NOMO-1 treated with DMSO at 0.1 percent for 48 hours (cell line): Measurements from ENCODE around the gene MESP1.
"Not testable (repeated sequence)": the region's sequence is repeated elsewhere in the genome, so short reads cannot be mapped to it uniquely, and the experiment has no call there.

Experiments
- DNase-seq: peaks from one replicate; lab custom pipeline; 2025; ENCODE audit not compliant: unreplicated experiment; lab: John Stamatoyannopoulos, UW

MESP1 gene

GRCh38 chr15:89750560-89751542 lies at the start of gene MESP1:
MESP1 (minus strand) TSS chr15:89751249; CDS start chr15:89751231, 18 bp downstream.
- peak; percentile 95 for DNase-seq

DNA sequence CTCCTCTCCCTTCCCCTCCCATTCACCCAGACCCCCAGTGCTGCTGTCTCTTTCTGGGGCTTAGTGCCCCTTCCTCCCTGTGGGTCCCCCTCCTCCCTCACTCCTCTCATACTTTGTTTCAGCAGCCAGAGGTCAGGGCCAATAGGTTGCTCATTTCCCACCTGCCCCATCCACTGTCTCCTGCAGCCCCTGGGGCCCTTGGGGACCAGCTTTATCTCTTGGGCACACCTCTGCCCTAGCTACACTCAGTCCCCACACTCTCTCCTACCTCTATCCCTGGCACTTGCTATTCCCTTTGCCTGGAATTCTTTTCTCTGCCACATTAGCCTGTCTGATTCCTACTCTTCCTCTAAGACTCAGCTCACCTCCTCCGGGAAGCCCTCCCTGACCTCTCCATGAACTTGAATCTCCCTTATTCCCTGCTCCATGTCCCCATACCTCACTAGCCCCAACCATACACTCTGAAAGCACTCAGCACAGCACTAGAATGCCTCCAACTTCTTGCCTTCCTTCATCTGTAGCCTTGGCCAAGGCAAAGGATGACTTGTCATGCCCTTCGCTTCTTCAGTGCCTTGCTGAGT lies 49.0 kb upstream of the MESP1 start:
- no peak for DNase-seq

- DNase-seq = no peak
Observed at GRCh38 chr15:89799011-89799911, 48.2 kb upstream of the MESP1 start.

GRCh38 chr15:89797678-89798201 lies 46.7 kb upstream of the MESP1 start:
- no peak for DNase-seq

DNA sequence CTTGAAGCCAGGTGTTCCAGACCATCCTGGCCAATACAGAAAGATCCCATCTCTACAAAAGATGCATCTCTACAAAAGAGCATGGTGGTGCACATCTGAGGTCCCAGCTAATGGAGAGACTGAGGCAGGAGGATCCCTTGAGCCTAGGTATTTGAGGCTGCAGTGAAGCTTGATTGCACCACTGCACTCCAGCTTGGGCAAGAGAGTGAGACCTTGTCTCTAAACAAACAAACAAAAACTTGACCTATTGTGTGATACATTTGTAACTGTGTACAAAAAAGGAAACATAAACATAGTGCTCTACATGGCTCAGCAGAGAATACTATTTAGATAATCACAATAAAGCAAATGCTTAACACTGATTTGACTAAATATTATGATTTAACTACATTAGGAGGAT lies 44.9 kb upstream of the MESP1 start:
- DNase-seq = no peak

DNA sequence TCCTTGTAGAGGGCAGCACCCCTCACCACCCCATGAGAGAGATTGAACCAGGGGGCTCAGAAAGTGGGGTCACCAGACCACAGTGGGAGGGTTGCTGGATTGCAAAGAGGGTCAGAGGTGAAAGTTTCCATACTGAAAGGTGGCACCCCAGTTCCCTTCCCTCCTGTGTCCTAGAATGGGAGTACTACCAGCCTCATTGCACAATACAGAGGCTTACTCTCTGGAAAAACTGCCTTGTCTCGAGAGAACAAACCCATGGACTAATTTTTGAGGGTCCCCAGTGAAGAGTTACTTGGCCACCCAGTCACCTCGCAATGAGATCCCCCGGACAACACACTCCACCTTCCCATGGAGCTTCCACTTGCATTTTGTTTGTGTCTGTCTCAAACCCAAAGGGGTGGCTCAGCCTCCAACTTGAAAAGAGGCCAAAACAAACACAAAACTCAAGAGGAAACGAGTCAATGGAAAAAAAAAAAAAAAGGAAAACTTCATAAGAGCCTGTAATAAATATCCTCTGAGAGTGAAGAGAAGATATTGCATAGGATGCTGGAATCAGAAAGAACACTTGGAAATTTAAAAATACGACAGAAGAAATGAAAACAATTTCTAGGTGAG lies 43.7 kb upstream of the MESP1 start:
- no peak for DNase-seq

- DNase-seq = no peak
Observed at GRCh38 chr15:89792106-89792805, 41.2 kb upstream of the MESP1 start.

DNA sequence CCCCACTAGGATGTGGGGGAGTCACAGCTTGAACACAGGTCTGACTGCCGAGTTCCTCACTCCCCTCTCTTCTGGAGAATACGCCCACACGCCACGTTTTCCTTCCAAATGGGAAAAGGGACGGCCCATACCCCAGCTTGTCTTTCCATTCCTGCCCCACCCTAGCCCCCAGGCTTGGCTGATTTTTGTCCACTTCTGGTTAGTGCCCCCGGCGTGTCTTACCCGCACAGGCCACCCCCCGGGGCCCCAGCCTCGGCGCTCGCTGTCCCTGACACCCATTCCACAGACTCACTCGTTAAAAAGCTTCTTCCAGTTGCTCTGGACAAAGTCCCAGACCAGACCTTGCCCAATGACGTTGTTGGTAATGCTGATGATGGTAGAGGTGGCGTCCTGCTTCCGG lies 39.6 kb upstream of the MESP1 start:
- DNase-seq = no peak

DNA sequence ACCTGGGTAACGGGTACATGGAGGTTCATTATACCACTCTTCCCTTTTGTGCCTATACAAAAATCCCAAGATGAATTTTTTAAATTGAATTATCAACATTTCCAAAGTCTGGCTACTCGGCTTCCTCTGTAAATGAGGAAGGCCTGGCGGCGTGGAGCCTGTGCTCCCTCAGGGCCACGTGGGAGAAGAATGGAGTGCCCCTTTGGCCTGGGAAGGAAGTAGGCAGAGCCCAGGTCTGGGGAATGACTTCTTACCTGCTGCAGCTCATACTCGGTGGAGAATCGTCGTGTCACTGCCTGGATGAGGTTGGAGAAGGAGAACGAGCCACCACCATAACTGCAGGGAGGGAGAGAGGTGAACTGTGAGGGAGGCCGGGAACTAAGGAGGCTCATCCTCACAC lies 39.2 kb upstream of the MESP1 start:
- no peak for DNase-seq

DNA sequence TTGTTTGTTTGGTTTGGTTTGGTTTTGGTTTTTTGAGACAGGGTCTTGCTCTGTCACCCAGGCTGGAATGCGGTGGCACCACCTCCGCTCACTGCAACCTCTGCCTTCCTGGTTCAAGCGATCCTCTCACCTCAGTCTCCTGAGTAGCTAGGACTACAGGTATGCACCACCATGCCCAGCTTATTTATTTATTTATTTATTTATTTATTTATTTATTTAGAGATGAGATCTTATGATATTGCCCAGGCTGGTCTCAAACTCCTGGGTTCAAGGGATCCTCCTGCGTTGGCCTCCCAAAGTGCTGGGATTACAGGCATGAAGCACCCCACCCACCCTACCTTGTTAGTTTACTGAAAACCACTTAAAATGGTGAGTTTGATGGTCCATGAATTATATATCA lies 37.5 kb upstream of the MESP1 start:
- DNase-seq = not testable (repeated sequence)

DNA sequence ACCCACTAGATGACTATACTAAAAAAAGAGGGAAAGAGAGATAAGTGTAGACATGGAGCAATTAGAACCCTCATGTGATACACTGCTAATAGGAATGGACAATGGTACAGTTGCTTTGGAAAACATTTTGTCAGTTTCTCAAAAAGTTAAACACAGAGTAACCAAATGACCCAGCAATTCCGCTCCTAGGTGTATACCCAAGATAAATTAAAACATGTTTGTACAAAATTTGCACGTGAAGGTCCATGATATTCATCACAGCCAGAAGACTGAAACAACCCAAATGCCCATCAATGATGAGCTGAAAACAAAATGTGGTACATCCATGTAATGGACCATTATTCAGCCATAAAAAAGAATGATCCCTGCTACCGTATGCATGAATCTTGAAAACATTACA lies 36.9 kb upstream of the MESP1 start:
- DNase-seq = no peak

DNA sequence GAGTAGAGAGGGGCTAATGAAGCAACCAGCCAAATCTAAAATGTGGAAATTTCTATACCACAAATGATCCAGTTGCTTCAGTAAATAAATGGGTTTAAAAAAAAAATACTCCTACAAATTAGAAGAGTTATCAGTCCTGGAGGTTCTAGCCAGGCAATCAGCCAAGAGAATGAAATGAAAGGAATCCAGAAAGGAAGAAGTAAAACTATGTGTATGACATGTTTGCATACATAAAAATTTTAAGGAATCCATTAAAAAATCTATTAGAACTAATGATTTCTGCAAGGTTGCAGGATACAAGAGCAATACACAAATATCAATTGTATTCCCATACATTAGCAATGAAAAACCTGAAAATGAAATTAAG lies 34.7 kb upstream of the MESP1 start:
- no peak for DNase-seq

- no peak for DNase-seq
Observed at GRCh38 chr15:89785064-89785773, 34.2 kb upstream of the MESP1 start.

DNA sequence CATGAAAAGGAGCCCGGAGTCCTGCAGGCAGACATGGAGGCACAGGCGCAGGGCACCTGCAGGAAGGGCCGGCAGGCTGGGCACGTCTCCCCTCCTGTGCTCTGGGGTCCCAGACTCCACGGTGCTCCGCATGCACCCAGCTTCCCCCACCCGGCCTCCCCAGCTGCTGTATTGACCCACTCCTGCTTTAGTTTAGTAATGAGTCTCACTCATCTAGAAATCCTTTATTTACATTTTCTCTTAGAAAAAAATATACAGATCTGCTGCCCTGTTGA lies 33.6 kb upstream of the MESP1 start:
- DNase-seq = no peak

GRCh38 chr15:89783861-89784685 lies 33.0 kb upstream of the MESP1 start:
- no peak for DNase-seq

DNA sequence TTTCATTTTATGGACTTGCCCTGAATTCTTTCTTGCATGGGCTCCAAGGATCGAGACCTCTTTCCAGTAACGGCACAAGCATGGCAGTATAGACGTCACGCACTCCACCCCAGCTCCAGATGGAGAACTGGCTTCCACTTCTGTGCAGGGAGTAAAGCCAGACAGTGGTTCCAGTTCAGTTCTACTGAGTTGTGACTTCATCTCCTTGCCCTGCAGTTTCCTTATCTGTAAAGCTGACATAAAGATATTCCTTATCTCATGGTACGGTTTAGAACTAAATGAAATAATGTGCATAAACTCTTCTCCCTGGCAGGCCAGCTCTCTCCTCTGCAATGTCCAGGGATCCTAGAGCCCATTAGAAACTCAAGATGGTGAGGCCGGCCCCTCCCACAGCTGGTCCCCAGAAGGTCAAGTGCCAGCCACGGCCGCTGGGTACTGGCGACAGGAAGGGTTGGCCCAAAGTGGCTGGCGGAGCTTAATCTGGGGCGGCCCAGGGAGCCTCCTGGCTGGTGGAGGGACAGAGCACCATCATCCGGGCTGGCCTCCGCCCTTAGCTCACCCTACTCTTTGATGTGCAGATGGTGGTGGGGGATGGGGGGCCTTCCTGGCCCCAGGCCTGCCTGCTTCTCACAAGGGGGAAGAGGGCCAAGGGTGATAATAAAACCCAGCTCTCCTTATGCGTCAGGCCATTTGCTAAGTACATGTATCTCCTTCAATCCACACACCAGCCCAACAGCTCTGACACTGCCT lies 32.2 kb upstream of the MESP1 start:
- no peak for DNase-seq

DNA sequence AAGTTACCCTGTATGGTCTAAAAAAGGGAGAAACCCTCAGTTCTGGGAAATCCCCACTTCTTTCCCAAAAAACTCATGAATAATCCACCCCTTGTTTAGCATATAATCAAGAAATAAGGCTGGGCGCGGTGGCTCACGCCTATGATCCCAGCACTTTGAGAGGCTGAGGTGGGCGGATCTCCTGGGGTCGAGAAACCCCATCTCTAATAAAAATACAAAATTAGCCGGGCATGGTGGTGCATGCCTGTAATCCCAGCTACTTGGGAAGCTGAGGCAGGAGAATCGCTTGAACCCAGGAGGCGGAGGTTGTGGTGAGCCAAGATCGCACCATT lies 31.5 kb upstream of the MESP1 start:
- not testable (repeated sequence) for DNase-seq

- peak; percentile 67 for DNase-seq
Observed at GRCh38 chr15:89781891-89782618, 31.0 kb upstream of the MESP1 start.
